ENCODE data around the gene SCD. TPM values are rescaled to one million over a fixed set of nuclear protein-coding genes. Genes with fewer than 3 reads are reported as not detected.

Gene SCD
- total and polyA plus RNA-seq, 7 experiments from 2014 or later, result 1.0 to 121 (median 2.3) TPM

DNA sequence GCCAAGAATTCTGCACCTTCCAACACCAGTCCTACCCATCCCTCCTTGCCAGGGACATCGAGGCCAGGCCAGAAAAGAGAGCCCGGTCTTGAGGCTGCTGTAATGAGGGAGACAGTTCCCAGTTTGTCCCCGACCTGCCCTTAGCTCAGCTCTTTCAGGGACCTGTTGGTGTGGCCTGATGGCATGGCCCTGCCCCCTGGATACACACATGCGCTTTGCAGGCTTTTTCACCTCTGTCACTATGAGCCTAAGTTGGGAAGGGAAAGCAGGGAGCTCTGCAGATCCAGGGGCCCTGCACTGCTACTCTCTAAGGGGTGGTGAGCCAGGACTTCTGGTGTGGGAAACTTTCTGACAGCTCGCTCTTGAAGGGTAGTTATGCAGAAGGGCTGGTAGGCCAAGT is 2.1 kb downstream of the SCD start:
- Histone ChIP-seq H3K4me3 (ENCODE audit: low read length) (no peak overlapping the region), H3K36me3 (ENCODE audit: control insufficient read depth in 2 of 3, insufficient read depth in 3 of 3, low read length in 3 of 3) (peaks cover 0 to 8% (median 0%) of the 10 kb centered on the region in 3 experiments), H3K9me3 (ENCODE audit: control insufficient read depth in 2 of 3, low read length in 3 of 3) (no peaks in the 10 kb centered on the region), H3K4me1 (ENCODE audit: control insufficient read depth in 2 of 2, insufficient read depth in 2 of 2, low read length in 2 of 2) (peaks cover 5 to 10% of the 10 kb centered on the region in 2 donors), H3K27ac (ENCODE audit: low read depth, low read length) (no peak overlapping the region), H3K27me3 (ENCODE audit: control insufficient read depth in 2 of 2, insufficient read depth in 2 of 2, low read length in 2 of 2) (no peaks in the 10 kb centered on the region)
- ChIA-PET CTCF (interaction anchor here (0.8 to 1.8 kb wide), 3 partner anchors 10 to 85 kb away, joined by 3 to 6 read pairs (median 3); no protein-coding TSS in a partner anchor), POLR2A (interaction anchor here (0.9 kb wide), 1 partner anchor 22 kb away, joined by 3 read pairs; no protein-coding TSS in a partner anchor)
- Mint-ChIP-seq H3K9me3 (no peaks in the 10 kb centered on the region), H3K27me3 (peaks cover 0 to 8% (median 0%) of the 10 kb centered on the region in 5 donors), H3K36me3 (peaks cover 6 to 51% (median 13%) of the 10 kb centered on the region in 5 donors), H3K4me1 (peaks cover 15 to 73% (median 27%) of the 10 kb centered on the region in 7 donors), H3K27ac (peak overlapping the region in 2 of 9 donors; percentile 38 to 75), H3K4me3 (peak overlapping the region in 4 of 10 donors; percentile 26 to 98 (median 58))
- intact Hi-C loops (cut with micrococcal nuclease), result no loop called here
- no peak for ATAC-seq
- DNase-seq, result no peak

DNA sequence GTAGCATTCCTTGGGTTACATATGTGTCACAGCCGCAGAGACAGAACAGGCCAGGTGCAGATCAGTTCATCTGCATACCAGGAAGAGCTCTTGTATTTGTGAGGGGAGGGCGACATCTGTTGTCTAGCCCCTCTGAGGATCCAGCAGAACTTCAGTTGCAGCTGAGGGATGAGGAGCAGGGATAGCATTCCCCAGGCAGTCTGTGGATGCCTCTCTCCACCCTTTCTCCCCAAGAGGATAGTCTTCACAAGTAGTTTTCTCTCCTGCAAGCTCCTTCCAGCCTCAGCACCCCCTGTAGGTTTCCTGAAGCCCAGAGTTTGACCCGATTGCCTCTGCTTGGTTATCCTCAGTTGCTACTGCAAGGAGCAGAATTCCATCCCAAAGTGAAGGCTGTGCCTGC is 2.6 kb downstream of the SCD start:
- Histone ChIP-seq H3K27ac (ENCODE audit: low read depth, low read length) (no peak overlapping the region), H3K36me3 (ENCODE audit: control insufficient read depth in 2 of 3, insufficient read depth in 3 of 3, low read length in 3 of 3) (peaks cover 0 to 8% (median 0%) of the 10 kb centered on the region in 3 experiments), H3K4me1 (ENCODE audit: control insufficient read depth in 2 of 2, insufficient read depth in 2 of 2, low read length in 2 of 2) (peaks cover 5 to 10% of the 10 kb centered on the region in 2 donors), H3K4me3 (ENCODE audit: low read length) (no peak overlapping the region), H3K9me3 (ENCODE audit: control insufficient read depth in 2 of 3, low read length in 3 of 3) (no peaks in the 10 kb centered on the region), H3K27me3 (ENCODE audit: control insufficient read depth in 2 of 2, insufficient read depth in 2 of 2, low read length in 2 of 2) (no peaks in the 10 kb centered on the region)
- DNase-seq (no peak), ATAC-seq (no peak)
- Mint-ChIP-seq H3K4me1 (peaks cover 15 to 74% (median 27%) of the 10 kb centered on the region in 7 donors), H3K27ac (peak overlapping the region in 2 of 9 donors; percentile 38 to 75), H3K9me3 (no peaks in the 10 kb centered on the region), H3K4me3 (peak overlapping the region in 3 of 10 donors; percentile 26 to 98 (median 78)), H3K27me3 (peaks cover 0 to 8% (median 0%) of the 10 kb centered on the region in 5 donors), H3K36me3 (peaks cover 6 to 54% (median 16%) of the 10 kb centered on the region in 5 donors)
- ChIA-PET POLR2A (no interaction called here), CTCF (interaction anchor here (0.8 to 1.8 kb wide), 3 partner anchors 10 to 84 kb away, joined by 3 to 6 read pairs (median 3); no protein-coding TSS in a partner anchor)
- intact Hi-C loops (cut with micrococcal nuclease), result no loop called here

DNA sequence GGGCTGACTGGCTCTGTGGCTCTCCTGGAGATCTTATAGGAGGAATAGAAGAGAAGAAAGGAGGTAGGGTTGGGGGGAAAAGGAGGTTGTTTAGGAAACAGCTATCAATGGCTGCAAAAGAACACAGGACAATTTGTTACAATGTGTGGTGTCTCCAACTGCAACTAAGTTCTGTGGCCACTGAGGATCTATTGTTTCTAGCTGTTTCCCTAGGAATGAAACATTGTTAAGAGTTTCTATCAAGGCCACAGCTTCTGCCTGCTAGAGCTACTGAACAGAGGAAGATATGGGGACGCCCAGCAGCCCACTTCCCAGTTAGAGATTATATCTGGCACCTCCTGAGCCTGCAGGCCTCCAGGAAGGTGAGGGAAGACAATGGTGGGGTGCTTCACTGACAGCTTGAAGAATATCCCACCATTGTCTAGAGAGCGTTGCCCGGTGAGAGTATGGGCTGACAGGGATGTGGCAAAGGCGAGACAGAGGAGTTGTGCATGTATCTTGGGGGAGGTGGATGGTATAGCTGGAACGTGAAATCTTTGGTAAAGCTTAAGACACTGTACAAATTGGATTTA is 4.0 kb downstream of the SCD start:
- DNase-seq (no peak), ATAC-seq (no peak)
- Histone ChIP-seq H3K4me1 (ENCODE audit: control insufficient read depth in 2 of 2, insufficient read depth in 2 of 2, low read length in 2 of 2) (peaks cover 5 to 10% of the 10 kb centered on the region in 2 donors), H3K4me3 (ENCODE audit: low read length) (no peak overlapping the region), H3K9me3 (ENCODE audit: control insufficient read depth in 2 of 3, low read length in 3 of 3) (no peaks in the 10 kb centered on the region), H3K27ac (ENCODE audit: low read depth, low read length) (no peak overlapping the region), H3K36me3 (ENCODE audit: control insufficient read depth in 2 of 3, insufficient read depth in 3 of 3, low read length in 3 of 3) (peaks cover 0 to 13% (median 0%) of the 10 kb centered on the region in 3 experiments), H3K27me3 (ENCODE audit: control insufficient read depth in 2 of 2, insufficient read depth in 2 of 2, low read length in 2 of 2) (no peaks in the 10 kb centered on the region)
- CTCF ChIA-PET, result interaction anchor here (0.8 to 1.8 kb wide), 4 partner anchors 27 to 170 kb away, joined by 3 to 4 read pairs (median 3); no protein-coding TSS in a partner anchor
- intact Hi-C loops (cut with micrococcal nuclease), result no loop called here
- H3K36me3 Mint-ChIP-seq, result peaks cover 13 to 67% (median 24%) of the 10 kb centered on the region in 5 donors
- H3K27me3 Mint-ChIP-seq, result peaks cover 0 to 8% (median 0%) of the 10 kb centered on the region in 5 donors
- POLR2A ChIA-PET, result no interaction called here
- peak overlapping the region in 1 of 10 donors; percentile 98 for H3K4me3 Mint-ChIP-seq
- no peaks in the 10 kb centered on the region for H3K9me3 Mint-ChIP-seq
- H3K27ac Mint-ChIP-seq, result peak overlapping the region in 1 of 9 donors; percentile 34
- peaks cover 15 to 78% (median 23%) of the 10 kb centered on the region in 7 donors for H3K4me1 Mint-ChIP-seq

DNA sequence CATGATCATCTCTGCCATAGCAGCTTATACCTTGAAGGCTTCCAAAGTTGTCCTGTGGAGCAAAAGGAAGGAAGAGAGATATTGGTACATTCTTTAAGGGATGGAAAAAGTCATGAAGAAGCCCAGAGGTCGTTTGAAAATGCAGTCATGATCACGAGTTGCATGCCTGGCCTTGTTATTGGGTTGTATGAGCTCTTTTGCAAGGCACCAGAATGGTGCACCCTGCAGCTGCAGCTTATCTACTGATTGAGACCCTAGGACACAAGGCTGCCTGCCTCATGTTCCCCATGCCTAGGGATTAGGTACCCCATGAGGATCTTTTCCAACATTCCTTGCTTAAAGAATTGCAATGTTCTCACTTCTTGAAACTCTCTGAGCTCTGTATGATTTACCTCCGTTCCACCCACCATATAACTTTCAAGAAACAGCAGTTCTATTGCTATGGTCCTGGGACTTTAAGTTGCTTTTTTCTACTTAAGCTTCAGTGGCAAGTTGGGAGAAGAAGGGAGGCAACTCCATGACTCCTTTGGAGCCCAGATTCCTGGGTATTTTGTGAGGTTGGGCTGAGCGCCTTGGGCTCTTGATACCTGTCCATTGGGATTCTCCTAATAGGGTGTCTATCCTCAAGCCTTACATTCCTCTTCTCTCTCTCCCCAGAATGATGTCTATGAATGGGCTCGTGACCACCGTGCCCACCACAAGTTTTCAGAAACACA is 6.9 kb downstream of the SCD start:
- CTCF ChIA-PET, result no interaction called here
- DNase-seq (no peak), ATAC-seq (no peak)
- peaks cover 13 to 63% (median 34%) of the 10 kb centered on the region in 5 donors for H3K36me3 Mint-ChIP-seq
- peak overlapping the region in 1 of 9 donors; percentile 52 for H3K27ac Mint-ChIP-seq
- Histone ChIP-seq H3K9me3 (ENCODE audit: control insufficient read depth in 2 of 3, low read length in 3 of 3) (no peaks in the 10 kb centered on the region), H3K4me3 (ENCODE audit: low read length) (no peak overlapping the region), H3K27me3 (ENCODE audit: control insufficient read depth in 2 of 2, insufficient read depth in 2 of 2, low read length in 2 of 2) (no peaks in the 10 kb centered on the region), H3K27ac (ENCODE audit: low read depth, low read length) (no peak overlapping the region), H3K4me1 (ENCODE audit: control insufficient read depth in 2 of 2, insufficient read depth in 2 of 2, low read length in 2 of 2) (peaks cover 0 to under 1% of the 10 kb centered on the region in 2 donors), H3K36me3 (ENCODE audit: control insufficient read depth in 2 of 3, insufficient read depth in 3 of 3, low read length in 3 of 3) (peaks cover 0 to 13% (median 0%) of the 10 kb centered on the region in 3 experiments)
- intact Hi-C loops (cut with micrococcal nuclease), result no loop called here
- H3K4me3 Mint-ChIP-seq, result no peak overlapping the region
- H3K27me3 Mint-ChIP-seq, result no peaks in the 10 kb centered on the region
- H3K4me1 Mint-ChIP-seq, result peaks cover 6 to 80% (median 10%) of the 10 kb centered on the region in 7 donors
- POLR2A ChIA-PET, result interaction anchor here (0.9 kb wide), 1 partner anchor 9 kb away, joined by 3 read pairs; no protein-coding TSS in a partner anchor
- H3K9me3 Mint-ChIP-seq, result no peaks in the 10 kb centered on the region

DNA sequence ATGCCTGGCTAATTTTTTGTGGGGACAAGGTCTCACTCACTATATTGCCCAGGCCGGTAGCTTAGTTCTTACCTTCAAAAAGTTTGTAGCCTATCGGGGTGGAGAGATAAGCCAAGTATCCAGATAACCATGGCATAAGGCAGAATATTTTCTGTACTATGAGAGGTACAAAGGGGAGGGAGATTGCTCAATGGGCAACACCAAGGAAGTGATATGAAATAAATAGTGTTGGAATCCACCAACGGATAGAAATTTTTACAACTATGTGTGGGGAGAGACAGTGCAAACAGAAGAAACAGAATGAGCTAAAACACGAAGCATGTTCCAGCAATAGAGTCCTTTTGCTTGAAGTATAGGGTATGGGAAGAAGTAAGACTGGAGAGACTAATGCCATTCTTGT is 8.1 kb downstream of the SCD start:
- peaks cover 13 to 60% (median 36%) of the 10 kb centered on the region in 5 donors for H3K36me3 Mint-ChIP-seq

DNA sequence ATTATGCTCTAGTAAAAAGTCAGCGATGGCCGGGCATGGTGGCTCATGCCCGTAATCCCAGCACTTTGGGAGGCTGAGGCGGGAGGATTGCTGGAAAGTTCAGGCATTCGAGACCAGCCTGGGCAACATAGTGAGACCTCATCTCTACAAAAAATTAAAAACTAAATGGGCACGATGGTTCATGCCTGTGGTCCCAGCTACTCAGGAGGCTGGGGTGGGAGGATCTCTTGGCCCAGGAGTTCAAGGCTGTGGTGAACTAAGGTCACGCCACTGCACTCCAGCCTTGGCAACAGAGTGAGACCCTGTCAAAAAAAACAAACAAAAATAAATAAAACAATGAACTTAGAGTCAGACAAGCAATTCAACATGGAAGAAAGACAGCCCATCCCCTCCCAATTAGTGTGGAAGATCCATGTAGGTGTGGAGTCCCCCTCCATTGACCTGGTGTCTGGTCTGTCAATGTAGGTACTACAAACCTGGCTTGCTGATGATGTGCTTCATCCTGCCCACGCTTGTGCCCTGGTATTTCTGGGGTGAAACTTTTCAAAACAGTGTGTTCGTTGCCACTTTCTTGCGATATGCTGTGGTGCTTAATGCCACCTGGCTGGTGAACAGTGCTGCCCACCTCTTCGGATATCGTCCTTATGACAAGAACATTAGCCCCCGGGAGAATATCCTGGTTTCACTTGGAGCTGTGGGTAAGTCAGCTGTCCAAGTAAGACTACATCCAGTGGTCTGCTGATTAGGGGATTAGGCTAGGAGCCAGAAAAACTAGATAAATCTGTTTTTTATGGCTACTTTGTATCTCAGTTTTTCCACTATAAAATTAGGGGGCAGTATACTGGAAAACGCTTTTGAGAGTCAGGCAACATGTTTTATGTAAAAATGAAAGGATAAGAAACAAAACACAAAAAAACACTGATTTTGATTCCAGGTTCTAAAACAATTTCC is 9.3 kb downstream of the SCD start:
- peaks cover 13 to 57% (median 40%) of the 10 kb centered on the region in 5 donors for H3K36me3 Mint-ChIP-seq

More for the DNA sequence above, 8.1 kb downstream of the SCD start:
- ChIA-PET POLR2A (no interaction called here), CTCF (no interaction called here)
- Histone ChIP-seq H3K9me3 (ENCODE audit: control insufficient read depth in 2 of 3, low read length in 3 of 3) (no peaks in the 10 kb centered on the region), H3K27me3 (ENCODE audit: control insufficient read depth in 2 of 2, insufficient read depth in 2 of 2, low read length in 2 of 2) (no peaks in the 10 kb centered on the region), H3K4me3 (ENCODE audit: low read length) (no peak overlapping the region), H3K4me1 (ENCODE audit: control insufficient read depth in 2 of 2, insufficient read depth in 2 of 2, low read length in 2 of 2) (peaks cover 0 to 6% of the 10 kb centered on the region in 2 donors), H3K36me3 (ENCODE audit: control insufficient read depth in 2 of 3, insufficient read depth in 3 of 3, low read length in 3 of 3) (peaks cover 0 to 13% (median 0%) of the 10 kb centered on the region in 3 experiments), H3K27ac (ENCODE audit: low read depth, low read length) (no peak overlapping the region)
- no peaks in the 10 kb centered on the region for H3K27me3 Mint-ChIP-seq
- peaks cover 9 to 80% (median 15%) of the 10 kb centered on the region in 7 donors for H3K4me1 Mint-ChIP-seq
- peak overlapping the region in 1 of 10 donors; percentile 5 for H3K4me3 Mint-ChIP-seq
- no peak for DNase-seq
- H3K9me3 Mint-ChIP-seq, result no peaks in the 10 kb centered on the region
- peak overlapping the region in 1 of 9 donors; percentile 65 for H3K27ac Mint-ChIP-seq
- intact Hi-C loops (cut with micrococcal nuclease), result no loop called here
- no peak for ATAC-seq

More for the DNA sequence above, 9.3 kb downstream of the SCD start:
- intact Hi-C loops (cut with micrococcal nuclease), result no loop called here
- H3K9me3 ChIP-seq (ENCODE audit: control insufficient read depth in 2 of 3, low read length in 3 of 3), result no peaks in the 10 kb centered on the region
- no peak for ATAC-seq
- Mint-ChIP-seq H3K27me3 (no peaks in the 10 kb centered on the region), H3K27ac (no peak overlapping the region), H3K9me3 (no peaks in the 10 kb centered on the region), H3K4me3 (no peak overlapping the region), H3K4me1 (peaks cover 7 to 79% (median 14%) of the 10 kb centered on the region in 7 donors)
- peaks cover 0 to 6% of the 10 kb centered on the region in 2 donors for H3K4me1 ChIP-seq (ENCODE audit: control insufficient read depth in 2 of 2, insufficient read depth in 2 of 2, low read length in 2 of 2)
- peaks cover 0 to 10% (median 0%) of the 10 kb centered on the region in 3 experiments for H3K36me3 ChIP-seq (ENCODE audit: control insufficient read depth in 2 of 3, insufficient read depth in 3 of 3, low read length in 3 of 3)
- no peak overlapping the region for H3K4me3 ChIP-seq (ENCODE audit: low read length)
- ChIA-PET POLR2A (interaction anchor here (0.6 kb wide), 1 partner anchor 11 kb away, joined by 3 read pairs; no protein-coding TSS in a partner anchor), CTCF (no interaction called here)
- H3K27me3 ChIP-seq (ENCODE audit: control insufficient read depth in 2 of 2, insufficient read depth in 2 of 2, low read length in 2 of 2), result no peaks in the 10 kb centered on the region
- no peak overlapping the region for H3K27ac ChIP-seq (ENCODE audit: low read depth, low read length)
- no peak for DNase-seq

Data from naive thymus-derived CD4-positive, alpha-beta T cell (primary cell).